Activated T-helper 17 cell treated with anti-CD3 and anti-CD28 coated beads, Interleukin-2, amount 50 U/mL, for 72 hours (primary cell): Measurements from ENCODE around the gene CDCP2. TPM values are rescaled to one million over a fixed set of nuclear protein-coding genes. Genes with fewer than 3 reads are reported as not detected.

Source experiments
- ATAC-seq: fragments of 150-1000 bp; cut with Tn5 transposase; replicated peaks from 2 replicates; pipeline ENCODE4 v1.10.0; 2021; ENCODE audit warnings: mild to moderate bottlenecking, moderate library complexity
- H3K27ac Mint-ChIP-seq: one replicate; pipeline ENCODE4 v1.8.0; 2022; ENCODE audit warnings: mixed read lengths
- H3K27me3 Mint-ChIP-seq: one replicate; pipeline ENCODE4 v1.8.0; 2022; ENCODE audit warnings: mixed read lengths
- H3K36me3 Mint-ChIP-seq: one replicate; pipeline ENCODE4 v1.8.0; 2022; ENCODE audit warnings: low read depth, mild to moderate bottlenecking, mixed read lengths
- H3K4me1 Mint-ChIP-seq: one replicate; pipeline ENCODE4 v1.8.0; 2022; ENCODE audit warnings: mixed read lengths
- H3K4me3 Mint-ChIP-seq: one replicate; pipeline ENCODE4 v1.8.0; 2022; ENCODE audit warnings: mild to moderate bottlenecking, mixed read lengths
- H3K9me3 Mint-ChIP-seq: one replicate; pipeline ENCODE4 v1.8.0; 2022; ENCODE audit warnings: mixed read lengths
- total RNA-seq, 2 donors: library from RNA; stranded (reverse); gene quantifications; one replicate each; pipeline ENCODE4 v1.2.3, GENCODE V29; 2022

Gene CDCP2
- total RNA-seq, 2 donors from 2014 or later = 0.16 TPM; not detected in 1

GRCh38 chr1:54159733-54160316 is 7.0 kb upstream of the CDCP2 start:
- Mint-ChIP-seq H3K27ac (no peak overlapping the region), H3K4me1 (no peaks in the 10 kb centered on the region), H3K4me3 (no peak overlapping the region), H3K27me3 (no peaks in the 10 kb centered on the region), H3K9me3 (no peaks in the 10 kb centered on the region), H3K36me3 (no peaks in the 10 kb centered on the region)
- ATAC-seq = no peak

GRCh38 chr1:54158071-54158470 is 5.3 kb upstream of the CDCP2 start:
- ATAC-seq = no peak
- no peaks in the 10 kb centered on the region for H3K9me3 Mint-ChIP-seq

GRCh38 chr1:54157401-54157800 is 4.6 kb upstream of the CDCP2 start:
- Mint-ChIP-seq H3K36me3 (no peaks in the 10 kb centered on the region), H3K27ac (no peak overlapping the region), H3K27me3 (no peaks in the 10 kb centered on the region), H3K9me3 (no peaks in the 10 kb centered on the region), H3K4me1 (no peaks in the 10 kb centered on the region), H3K4me3 (no peak overlapping the region)
- ATAC-seq = no peak

More at GRCh38 chr1:54158071-54158470, 5.3 kb upstream of the CDCP2 start:
- Mint-ChIP-seq H3K4me3 (no peak overlapping the region), H3K27me3 (no peaks in the 10 kb centered on the region), H3K4me1 (no peaks in the 10 kb centered on the region), H3K36me3 (no peaks in the 10 kb centered on the region), H3K27ac (no peak overlapping the region)

- H3K4me1 Mint-ChIP-seq = no peaks in the 10 kb centered on the region
- H3K27ac Mint-ChIP-seq = no peak overlapping the region
- H3K4me3 Mint-ChIP-seq = no peak overlapping the region
- no peaks in the 10 kb centered on the region for H3K9me3 Mint-ChIP-seq
- H3K27me3 Mint-ChIP-seq = no peaks in the 10 kb centered on the region
- ATAC-seq = no peak
- H3K36me3 Mint-ChIP-seq = no peaks in the 10 kb centered on the region
These were observed 4.2 kb upstream of the CDCP2 start for GRCh38 chr1:54156986-54157385.

GRCh38 chr1:54156201-54156600 is 3.4 kb upstream of the CDCP2 start:
- Mint-ChIP-seq H3K27me3 (no peaks in the 10 kb centered on the region), H3K27ac (no peak overlapping the region)
- ATAC-seq = no peak

GRCh38 chr1:54153535-54154439 is 987 bp upstream of the CDCP2 start:
- Mint-ChIP-seq H3K4me1 (no peaks in the 10 kb centered on the region), H3K27me3 (no peaks in the 10 kb centered on the region), H3K4me3 (no peak overlapping the region), H3K9me3 (no peaks in the 10 kb centered on the region), H3K36me3 (no peaks in the 10 kb centered on the region), H3K27ac (no peak overlapping the region)
- no peak for ATAC-seq

More at GRCh38 chr1:54156201-54156600, 3.4 kb upstream of the CDCP2 start:
- H3K36me3 Mint-ChIP-seq = no peaks in the 10 kb centered on the region
- no peak overlapping the region for H3K4me3 Mint-ChIP-seq
- no peaks in the 10 kb centered on the region for H3K9me3 Mint-ChIP-seq
- no peaks in the 10 kb centered on the region for H3K4me1 Mint-ChIP-seq

GRCh38 chr1:54151013-54151412 is 1.8 kb downstream of the CDCP2 start:
- no peaks in the 10 kb centered on the region for H3K27me3 Mint-ChIP-seq
- H3K27ac Mint-ChIP-seq = no peak overlapping the region
- H3K36me3 Mint-ChIP-seq = no peaks in the 10 kb centered on the region
- no peaks in the 10 kb centered on the region for H3K9me3 Mint-ChIP-seq
- ATAC-seq = no peak
- no peak overlapping the region for H3K4me3 Mint-ChIP-seq
- no peaks in the 10 kb centered on the region for H3K4me1 Mint-ChIP-seq

GRCh38 chr1:54149734-54150133 is 3.1 kb downstream of the CDCP2 start:
- Mint-ChIP-seq H3K36me3 (no peaks in the 10 kb centered on the region), H3K27ac (no peak overlapping the region), H3K4me3 (no peak overlapping the region), H3K4me1 (no peaks in the 10 kb centered on the region), H3K27me3 (no peaks in the 10 kb centered on the region), H3K9me3 (no peaks in the 10 kb centered on the region)
- ATAC-seq = no peak

GRCh38 chr1:54144366-54144765 is 8.4 kb downstream of the CDCP2 start:
- Mint-ChIP-seq H3K4me3 (no peak overlapping the region), H3K9me3 (no peaks in the 10 kb centered on the region), H3K27ac (no peak overlapping the region), H3K4me1 (no peaks in the 10 kb centered on the region), H3K36me3 (no peaks in the 10 kb centered on the region), H3K27me3 (no peaks in the 10 kb centered on the region)
- no peak for ATAC-seq

- Mint-ChIP-seq H3K27ac (no peak overlapping the region), H3K36me3 (no peaks in the 10 kb centered on the region), H3K4me3 (no peak overlapping the region), H3K9me3 (no peaks in the 10 kb centered on the region), H3K27me3 (no peaks in the 10 kb centered on the region), H3K4me1 (no peaks in the 10 kb centered on the region)
- no peak for ATAC-seq
These were observed 10.5 kb downstream of the CDCP2 start for GRCh38 chr1:54142146-54142900.

- no peak for ATAC-seq
- no peak overlapping the region for H3K4me3 Mint-ChIP-seq
- no peaks in the 10 kb centered on the region for H3K27me3 Mint-ChIP-seq
- no peaks in the 10 kb centered on the region for H3K9me3 Mint-ChIP-seq
- no peak overlapping the region for H3K27ac Mint-ChIP-seq
- H3K36me3 Mint-ChIP-seq = no peaks in the 10 kb centered on the region
- no peaks in the 10 kb centered on the region for H3K4me1 Mint-ChIP-seq
These were observed 13.1 kb downstream of the CDCP2 start for GRCh38 chr1:54139711-54140110.

- Mint-ChIP-seq H3K4me3 (no peak overlapping the region), H3K9me3 (no peaks in the 10 kb centered on the region), H3K27ac (no peak overlapping the region), H3K4me1 (no peaks in the 10 kb centered on the region), H3K27me3 (no peaks in the 10 kb centered on the region), H3K36me3 (no peaks in the 10 kb centered on the region)
- ATAC-seq = no peak
These were observed 13.8 kb downstream of the CDCP2 start for GRCh38 chr1:54138994-54139393.

GRCh38 chr1:54137534-54138061 is 15.2 kb downstream of the CDCP2 start:
- H3K4me1 Mint-ChIP-seq = no peaks in the 10 kb centered on the region
- no peaks in the 10 kb centered on the region for H3K27me3 Mint-ChIP-seq
- H3K4me3 Mint-ChIP-seq = no peak overlapping the region
- H3K27ac Mint-ChIP-seq = no peak overlapping the region
- H3K9me3 Mint-ChIP-seq = no peaks in the 10 kb centered on the region
- H3K36me3 Mint-ChIP-seq = no peaks in the 10 kb centered on the region
- ATAC-seq = no peak

- Mint-ChIP-seq H3K4me1 (no peaks in the 10 kb centered on the region), H3K9me3 (no peaks in the 10 kb centered on the region), H3K27me3 (no peaks in the 10 kb centered on the region), H3K27ac (no peak overlapping the region), H3K4me3 (no peak overlapping the region), H3K36me3 (no peaks in the 10 kb centered on the region)
- ATAC-seq = no peak
These were observed 15.8 kb downstream of the CDCP2 start for GRCh38 chr1:54136963-54137533.
